ENCODE results near the gene MMS19. TPM values are rescaled to one million over a fixed set of nuclear protein-coding genes. Genes with fewer than 3 reads are reported as not detected.

The MMS19 gene
- total and polyA plus RNA-seq, 10 of the 15 experiments (the other 5 are each of a cell fraction or from before 2014, with no cell fraction given), result 40.2 to 112 (median 69.0) TPM

DNA sequence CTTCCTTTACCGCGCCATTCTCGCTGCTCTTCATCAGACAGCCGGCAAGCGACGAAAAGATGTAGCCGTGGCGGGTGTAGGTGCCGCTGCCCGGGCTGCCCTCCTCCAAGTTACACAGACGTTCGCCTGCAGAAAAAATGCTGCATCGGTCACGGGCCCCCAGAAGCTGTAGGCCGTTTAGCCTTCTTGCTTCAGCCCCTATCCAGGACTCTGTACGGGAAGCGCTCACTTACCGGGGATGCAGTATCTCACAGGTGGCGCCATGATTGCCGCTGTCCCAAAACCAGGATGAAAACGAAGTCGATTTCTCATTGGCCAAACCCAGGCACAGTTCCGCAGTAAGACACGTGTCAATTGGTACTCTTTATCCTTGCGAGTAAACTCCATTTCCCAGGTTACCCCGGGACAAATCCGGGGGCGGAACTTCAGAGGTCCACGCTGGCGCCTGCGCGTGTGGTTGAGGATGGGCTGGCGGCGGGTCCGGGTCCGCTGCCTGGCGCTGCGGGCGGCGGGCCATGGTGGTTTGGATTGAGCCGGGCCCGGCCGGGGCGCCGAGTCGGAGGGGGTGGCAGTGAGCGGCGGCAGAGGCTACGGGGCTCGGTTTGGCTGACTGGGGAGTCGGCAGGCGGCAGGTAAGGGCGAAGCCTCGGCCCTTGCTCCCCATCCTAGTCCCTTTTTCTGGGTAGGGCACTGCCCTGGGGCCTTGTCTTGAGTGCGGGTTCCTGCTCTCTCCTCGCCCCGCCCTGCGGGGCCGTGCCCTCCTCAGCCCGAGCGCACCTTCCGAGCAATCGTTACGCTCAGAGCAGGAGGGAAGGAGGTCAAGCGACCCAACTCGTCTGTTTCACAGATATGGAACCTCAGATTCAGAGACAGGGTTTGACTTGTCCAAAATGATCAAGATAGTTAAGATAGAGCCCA, 52.2 kb downstream of the MMS19 start, which contains the start of the genes EXOSC1 and ZDHHC16 (continued):
- TF ChIP-seq, protein P1, sequence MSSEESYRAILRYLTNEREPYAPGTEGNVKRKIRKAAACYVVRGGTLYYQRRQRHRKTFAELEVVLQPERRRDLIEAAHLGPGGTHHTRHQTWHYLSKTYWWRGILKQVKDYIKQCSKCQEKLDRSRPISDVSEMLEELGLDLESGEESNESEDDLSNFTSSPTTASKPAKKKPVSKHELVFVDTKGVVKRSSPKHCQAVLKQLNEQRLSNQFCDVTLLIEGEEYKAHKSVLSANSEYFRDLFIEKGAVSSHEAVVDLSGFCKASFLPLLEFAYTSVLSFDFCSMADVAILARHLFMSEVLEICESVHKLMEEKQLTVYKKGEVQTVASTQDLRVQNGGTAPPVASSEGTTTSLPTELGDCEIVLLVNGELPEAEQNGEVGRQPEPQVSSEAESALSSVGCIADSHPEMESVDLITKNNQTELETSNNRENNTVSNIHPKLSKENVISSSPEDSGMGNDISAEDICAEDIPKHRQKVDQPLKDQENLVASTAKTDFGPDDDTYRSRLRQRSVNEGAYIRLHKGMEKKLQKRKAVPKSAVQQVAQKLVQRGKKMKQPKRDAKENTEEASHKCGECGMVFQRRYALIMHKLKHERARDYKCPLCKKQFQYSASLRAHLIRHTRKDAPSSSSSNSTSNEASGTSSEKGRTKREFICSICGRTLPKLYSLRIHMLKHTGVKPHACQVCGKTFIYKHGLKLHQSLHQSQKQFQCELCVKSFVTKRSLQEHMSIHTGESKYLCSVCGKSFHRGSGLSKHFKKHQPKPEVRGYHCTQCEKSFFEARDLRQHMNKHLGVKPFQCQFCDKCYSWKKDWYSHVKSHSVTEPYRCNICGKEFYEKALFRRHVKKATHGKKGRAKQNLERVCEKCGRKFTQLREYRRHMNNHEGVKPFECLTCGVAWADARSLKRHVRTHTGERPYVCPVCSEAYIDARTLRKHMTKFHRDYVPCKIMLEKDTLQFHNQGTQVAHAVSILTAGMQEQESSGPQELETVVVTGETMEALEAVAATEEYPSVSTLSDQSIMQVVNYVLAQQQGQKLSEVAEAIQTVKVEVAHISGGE (CRISPR knock-in tag; IDR thresholded peaks at IDR 0.05), result no peak
- TF ChIP-seq POLR2AphosphoS5 (IDR thresholded peaks at IDR 0.05; ENCODE audit: low read length) (peak; percentile 84), TBL1XR1 (IDR thresholded peaks at IDR 0.05; ENCODE audit: low read depth, low read length) (no peak), IKZF1 (conservative IDR thresholded peaks at IDR 0.05) (peak; percentile 96), BRCA1 (IDR thresholded peaks at IDR 0.05; ENCODE audit: low read depth, low read length) (no peak), CBX3 (IDR thresholded peaks at IDR 0.05; ENCODE audit: borderline replicate concordance, low read depth) (no peak), MTA3 (IDR thresholded peaks at IDR 0.05; ENCODE audit: borderline replicate concordance, low read length) (no peak), IKZF2 (IDR thresholded peaks at IDR 0.05) (no peak), EGR1 (IDR thresholded peaks at IDR 0.05; ENCODE audit: borderline replicate concordance in 1 of 2, low read depth in 2 of 2, low read length in 2 of 2) (peak in 1 of 2 experiments; percentile 99; a peak in 2 of 3 replicates), TARDBP (IDR thresholded peaks at IDR 0.05; ENCODE audit: borderline replicate concordance) (no peak), CHD2 (IDR thresholded peaks at IDR 0.05; ENCODE audit: borderline replicate concordance, low read depth, low read length) (peak; percentile 90; the same call in 1 of the 2 replicates), NR2F1 (conservative IDR thresholded peaks at IDR 0.05) (peak; percentile 43; the same call in 1 of the 2 replicates), TAF1 (IDR thresholded peaks at IDR 0.05; ENCODE audit: borderline replicate concordance, low read depth, low read length) (peak; percentile 92), RUNX3 (IDR thresholded peaks at IDR 0.05; ENCODE audit: low read length) (peak; percentile 49), JUNB (IDR thresholded peaks at IDR 0.05) (no peak), KLF5 (IDR thresholded peaks at IDR 0.05; ENCODE audit: partially characterized antibody) (no peak), LARP7 (IDR thresholded peaks at IDR 0.05) (peak; percentile 71), ATF7 (IDR thresholded peaks at IDR 0.05; ENCODE audit: low read depth) (no peak)
- TF ChIP-seq, protein P2, sequence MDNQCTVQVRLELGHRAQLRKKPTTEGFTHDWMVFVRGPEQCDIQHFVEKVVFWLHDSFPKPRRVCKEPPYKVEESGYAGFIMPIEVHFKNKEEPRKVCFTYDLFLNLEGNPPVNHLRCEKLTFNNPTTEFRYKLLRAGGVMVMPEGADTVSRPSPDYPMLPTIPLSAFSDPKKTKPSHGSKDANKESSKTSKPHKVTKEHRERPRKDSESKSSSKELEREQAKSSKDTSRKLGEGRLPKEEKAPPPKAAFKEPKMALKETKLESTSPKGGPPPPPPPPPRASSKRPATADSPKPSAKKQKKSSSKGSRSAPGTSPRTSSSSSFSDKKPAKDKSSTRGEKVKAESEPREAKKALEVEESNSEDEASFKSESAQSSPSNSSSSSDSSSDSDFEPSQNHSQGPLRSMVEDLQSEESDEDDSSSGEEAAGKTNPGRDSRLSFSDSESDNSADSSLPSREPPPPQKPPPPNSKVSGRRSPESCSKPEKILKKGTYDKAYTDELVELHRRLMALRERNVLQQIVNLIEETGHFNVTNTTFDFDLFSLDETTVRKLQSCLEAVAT (IDR thresholded peaks at IDR 0.05), result no peak
- TF ChIP-seq, protein P3, sequence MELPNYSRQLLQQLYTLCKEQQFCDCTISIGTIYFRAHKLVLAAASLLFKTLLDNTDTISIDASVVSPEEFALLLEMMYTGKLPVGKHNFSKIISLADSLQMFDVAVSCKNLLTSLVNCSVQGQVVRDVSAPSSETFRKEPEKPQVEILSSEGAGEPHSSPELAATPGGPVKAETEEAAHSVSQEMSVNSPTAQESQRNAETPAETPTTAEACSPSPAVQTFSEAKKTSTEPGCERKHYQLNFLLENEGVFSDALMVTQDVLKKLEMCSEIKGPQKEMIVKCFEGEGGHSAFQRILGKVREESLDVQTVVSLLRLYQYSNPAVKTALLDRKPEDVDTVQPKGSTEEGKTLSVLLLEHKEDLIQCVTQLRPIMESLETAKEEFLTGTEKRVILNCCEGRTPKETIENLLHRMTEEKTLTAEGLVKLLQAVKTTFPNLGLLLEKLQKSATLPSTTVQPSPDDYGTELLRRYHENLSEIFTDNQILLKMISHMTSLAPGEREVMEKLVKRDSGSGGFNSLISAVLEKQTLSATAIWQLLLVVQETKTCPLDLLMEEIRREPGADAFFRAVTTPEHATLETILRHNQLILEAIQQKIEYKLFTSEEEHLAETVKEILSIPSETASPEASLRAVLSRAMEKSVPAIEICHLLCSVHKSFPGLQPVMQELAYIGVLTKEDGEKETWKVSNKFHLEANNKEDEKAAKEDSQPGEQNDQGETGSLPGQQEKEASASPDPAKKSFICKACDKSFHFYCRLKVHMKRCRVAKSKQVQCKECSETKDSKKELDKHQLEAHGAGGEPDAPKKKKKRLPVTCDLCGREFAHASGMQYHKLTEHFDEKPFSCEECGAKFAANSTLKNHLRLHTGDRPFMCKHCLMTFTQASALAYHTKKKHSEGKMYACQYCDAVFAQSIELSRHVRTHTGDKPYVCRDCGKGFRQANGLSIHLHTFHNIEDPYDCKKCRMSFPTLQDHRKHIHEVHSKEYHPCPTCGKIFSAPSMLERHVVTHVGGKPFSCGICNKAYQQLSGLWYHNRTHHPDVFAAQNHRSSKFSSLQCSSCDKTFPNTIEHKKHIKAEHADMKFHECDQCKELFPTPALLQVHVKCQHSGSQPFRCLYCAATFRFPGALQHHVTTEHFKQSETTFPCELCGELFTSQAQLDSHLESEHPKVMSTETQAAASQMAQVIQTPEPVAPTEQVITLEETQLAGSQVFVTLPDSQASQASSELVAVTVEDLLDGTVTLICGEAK (IDR thresholded peaks at IDR 0.05; ENCODE audit: borderline replicate concordance), result peak; percentile 60; the same call in 1 of the 2 replicates
